Measurements from ENCODE around the gene CLCN2.
A peak's percentile ranks its signal among the peaks of the same experiment; 100 is the strongest.

Gene CLCN2

GRCh38 chr3:184325715-184326369 lies 35.6 kb downstream of the CLCN2 start:
- DNase-seq (ENCODE audit: low spot score) (no peak), FAIRE-seq (no peak)

DNA sequence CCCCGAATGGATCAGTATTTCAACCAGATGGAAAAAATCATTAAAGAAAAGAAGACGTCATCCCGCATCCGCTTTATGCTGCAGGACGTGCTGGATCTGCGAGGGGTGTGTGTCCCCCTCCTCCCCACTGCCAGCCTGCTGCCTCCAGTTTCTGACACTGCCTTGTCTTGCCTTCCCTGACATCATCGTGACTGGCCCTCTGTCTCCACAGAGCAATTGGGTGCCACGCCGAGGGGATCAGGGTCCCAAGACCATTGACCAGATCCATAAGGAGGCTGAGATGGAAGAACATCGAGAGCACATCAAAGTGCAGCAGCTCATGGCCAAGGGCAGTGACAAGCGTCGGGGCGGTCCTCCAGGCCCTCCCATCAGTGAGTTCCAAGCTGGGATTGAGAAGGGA lies 36.1 kb downstream of the CLCN2 start:
- DNase-seq (ENCODE audit: low spot score) (no peak), FAIRE-seq (no peak)

DNA sequence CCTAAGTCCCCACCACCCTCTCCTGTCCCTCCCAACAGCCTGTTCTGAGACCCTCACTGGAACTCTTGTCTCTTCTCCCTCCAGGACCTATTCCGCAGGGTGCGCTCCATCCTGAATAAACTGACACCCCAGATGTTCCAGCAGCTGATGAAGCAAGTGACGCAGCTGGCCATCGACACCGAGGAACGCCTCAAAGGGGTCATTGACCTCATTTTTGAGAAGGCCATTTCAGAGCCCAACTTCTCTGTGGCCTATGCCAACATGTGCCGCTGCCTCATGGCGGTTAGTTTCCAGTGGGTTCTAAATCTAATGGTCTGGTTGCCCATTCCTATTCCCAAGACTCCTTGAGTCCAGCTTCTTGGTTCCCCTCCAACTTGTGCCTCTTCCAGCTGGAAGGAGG lies 37.7 kb downstream of the CLCN2 start:
- no peak for DNase-seq (ENCODE audit: low spot score)
- no peak for FAIRE-seq

GRCh38 chr3:184322731-184323487 lies 38.5 kb downstream of the CLCN2 start:
- FAIRE-seq (no peak), DNase-seq (ENCODE audit: low spot score) (no peak)

- DNase-seq (ENCODE audit: low spot score): no peak
Observed at GRCh38 chr3:184321666-184322065, 39.7 kb downstream of the CLCN2 start.

DNA sequence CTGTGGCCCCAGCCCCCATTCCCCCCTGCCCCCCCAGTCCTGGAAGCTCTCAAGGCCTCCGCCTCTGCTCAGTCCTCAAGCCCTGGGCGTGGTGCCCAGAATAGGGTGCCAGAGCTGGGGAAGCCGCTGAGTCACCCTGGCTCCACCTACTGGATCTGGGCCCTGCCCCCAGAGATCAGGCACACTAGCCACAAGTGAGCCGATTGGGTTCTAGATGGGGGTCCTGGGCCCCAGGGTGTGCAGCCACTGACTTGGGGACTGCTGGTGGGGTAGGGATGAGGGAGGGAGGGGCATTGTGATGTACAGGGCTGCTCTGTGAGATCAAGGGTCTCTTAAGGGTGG lies 41.3 kb downstream of the CLCN2 start:
- DNase-seq (ENCODE audit: low spot score) (peak; percentile 98), FAIRE-seq (peak; percentile 59)

More at GRCh38 chr3:184321666-184322065, 39.7 kb downstream of the CLCN2 start:
- no peak for FAIRE-seq

DNA sequence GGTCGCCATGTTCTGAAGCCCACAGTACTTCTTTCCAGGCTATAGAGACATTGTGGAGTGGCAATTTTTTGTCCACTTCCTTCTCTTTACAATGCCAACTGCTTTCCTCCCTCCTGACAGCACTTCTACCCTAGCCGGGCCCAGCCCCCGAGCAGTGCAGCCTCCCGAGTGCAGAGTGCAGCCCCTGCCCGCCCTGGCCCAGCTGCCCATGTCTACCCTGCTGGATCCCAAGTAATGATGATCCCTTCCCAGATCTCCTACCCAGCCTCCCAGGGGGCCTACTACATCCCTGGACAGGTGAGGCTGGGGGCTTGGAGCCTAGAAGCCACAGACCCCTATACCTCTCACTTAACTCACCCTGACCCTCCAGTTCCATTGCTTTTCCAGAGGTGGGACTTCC lies 44.2 kb downstream of the CLCN2 start:
- DNase-seq (ENCODE audit: low spot score): no peak
- FAIRE-seq: no peak

DNA sequence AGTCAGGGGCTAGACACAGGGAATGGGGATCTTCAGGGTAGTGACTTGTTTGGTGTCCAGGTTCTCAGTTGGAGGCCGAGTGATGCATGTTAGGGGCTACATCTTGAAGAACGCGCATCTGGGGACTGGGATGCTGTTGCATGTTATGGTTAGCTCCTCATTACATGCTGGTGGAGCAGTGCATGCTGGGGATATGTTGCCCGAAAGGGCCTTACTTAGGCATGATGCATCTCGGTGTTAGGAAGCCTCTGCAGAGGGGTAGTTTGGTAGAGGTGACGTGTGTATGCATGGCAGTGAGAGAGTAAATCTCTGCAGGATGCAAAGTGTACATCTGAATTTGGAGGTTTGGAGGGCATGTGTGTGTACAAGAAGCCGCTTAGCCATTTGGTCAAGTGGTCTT lies 44.6 kb downstream of the CLCN2 start:
- FAIRE-seq (no peak), DNase-seq (ENCODE audit: low spot score) (no peak)

DNA sequence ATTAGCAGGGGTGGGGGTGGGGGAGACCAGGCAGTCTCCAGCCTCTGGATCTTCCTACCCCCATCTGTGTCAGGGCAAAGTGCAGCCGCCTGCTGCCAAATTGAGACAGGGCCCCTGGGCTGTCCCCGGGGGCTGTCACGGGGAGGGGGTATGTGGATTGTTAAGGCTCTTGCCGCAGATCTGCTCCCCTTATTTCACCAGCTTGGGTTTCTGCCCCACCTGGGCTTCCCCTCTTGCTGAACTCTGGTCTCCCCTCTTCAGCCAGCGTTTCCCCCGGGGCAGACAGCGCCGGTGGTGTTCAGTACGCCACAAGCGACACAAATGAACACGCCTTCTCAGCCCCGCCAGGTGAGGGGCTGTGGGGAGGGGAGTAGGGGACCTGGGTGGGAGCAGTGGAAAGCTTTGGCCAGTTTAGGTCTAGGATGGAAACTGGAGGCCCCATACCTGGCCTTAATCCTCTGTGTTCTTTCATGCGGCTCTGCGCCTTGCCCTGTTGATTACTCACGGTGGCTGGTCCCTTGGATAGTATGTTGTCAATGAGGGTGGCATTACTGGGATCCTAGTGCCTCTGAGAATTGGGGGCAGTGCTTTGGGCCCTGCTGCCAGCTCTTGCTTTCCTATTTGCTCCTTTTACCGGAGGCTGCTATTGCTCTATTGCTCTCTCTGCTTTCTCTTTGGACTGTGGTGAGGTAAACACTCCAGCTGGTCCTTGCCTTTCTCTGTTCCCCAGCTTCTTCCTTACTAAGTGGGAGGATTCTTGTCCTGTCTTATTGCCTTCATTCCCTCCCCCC lies 45.3 kb downstream of the CLCN2 start:
- no peak for DNase-seq (ENCODE audit: low spot score)
- FAIRE-seq: no peak

GRCh38 chr3:184315543-184315867 lies 45.9 kb downstream of the CLCN2 start:
- DNase-seq (ENCODE audit: low spot score) (no peak), FAIRE-seq (no peak)

DNA sequence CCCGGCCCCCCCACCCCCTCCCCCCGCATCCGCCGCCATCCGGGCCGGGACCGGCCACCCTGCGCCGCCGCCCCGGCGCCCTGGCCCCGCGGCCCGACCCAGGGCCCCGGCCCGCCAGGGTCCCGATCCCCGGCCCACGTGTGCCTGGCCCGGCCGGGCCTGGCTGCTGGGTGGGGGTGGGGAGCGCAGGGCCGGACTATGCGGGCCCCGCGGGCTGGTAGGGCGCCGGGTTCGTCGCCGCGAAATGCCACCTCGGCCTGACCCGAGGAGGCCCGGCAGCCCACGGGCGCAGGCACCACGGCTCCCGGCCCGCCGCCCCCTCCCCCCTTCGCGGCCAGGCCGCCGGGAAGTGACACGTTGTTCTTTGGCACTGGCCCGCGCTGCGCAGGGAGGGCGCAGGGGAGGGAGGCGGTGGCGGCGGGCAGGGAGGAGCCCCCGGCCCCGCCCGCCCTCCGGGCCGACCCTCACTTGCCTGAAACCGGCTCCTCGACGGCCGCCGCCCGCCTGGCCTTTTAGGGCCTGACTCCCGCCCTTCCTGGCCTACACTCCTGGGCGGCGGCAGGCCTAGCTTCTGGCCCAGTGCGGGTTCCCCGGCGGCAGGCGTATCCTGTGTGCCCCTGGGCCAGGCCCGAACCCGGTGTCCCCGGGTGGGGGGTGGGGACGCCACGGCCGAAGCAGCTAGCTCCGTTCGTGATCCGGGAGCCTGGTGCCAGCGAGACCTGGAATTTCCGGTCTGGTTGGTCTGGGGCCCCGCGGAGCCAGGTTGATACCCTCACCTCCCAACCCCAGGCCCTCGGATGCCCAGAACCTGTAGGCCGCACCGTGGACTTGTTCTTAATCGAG lies 46.5 kb downstream of the CLCN2 start:
- DNase-seq (ENCODE audit: low spot score): peak; percentile 72
- peak; percentile 53 for FAIRE-seq

DNA sequence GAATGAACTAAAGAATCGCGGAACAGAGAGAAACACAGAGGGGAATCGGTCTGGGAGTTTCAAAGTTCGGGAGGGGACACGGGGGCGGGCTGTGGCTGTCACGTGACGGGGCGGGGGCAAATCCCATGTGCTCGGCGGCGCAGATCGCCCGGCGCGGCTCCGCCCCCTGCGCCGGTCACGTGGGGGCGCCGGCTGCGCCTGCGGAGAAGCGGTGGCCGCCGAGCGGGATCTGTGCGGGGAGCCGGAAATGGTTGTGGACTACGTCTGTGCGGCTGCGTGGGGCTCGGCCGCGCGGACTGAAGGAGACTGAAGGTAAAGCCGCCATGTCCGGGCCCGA lies 47.1 kb downstream of the CLCN2 start, which contains the start of gene EIF4G1:
TSS of gene EIF4G1 (plus strand) at position 244 of the 337 bp plus-strand sequence. CDS start 1,191 bp downstream, outside the sequence.
- peak; percentile 74 for FAIRE-seq
- peak; percentile 98 for DNase-seq (ENCODE audit: low spot score)

DNA sequence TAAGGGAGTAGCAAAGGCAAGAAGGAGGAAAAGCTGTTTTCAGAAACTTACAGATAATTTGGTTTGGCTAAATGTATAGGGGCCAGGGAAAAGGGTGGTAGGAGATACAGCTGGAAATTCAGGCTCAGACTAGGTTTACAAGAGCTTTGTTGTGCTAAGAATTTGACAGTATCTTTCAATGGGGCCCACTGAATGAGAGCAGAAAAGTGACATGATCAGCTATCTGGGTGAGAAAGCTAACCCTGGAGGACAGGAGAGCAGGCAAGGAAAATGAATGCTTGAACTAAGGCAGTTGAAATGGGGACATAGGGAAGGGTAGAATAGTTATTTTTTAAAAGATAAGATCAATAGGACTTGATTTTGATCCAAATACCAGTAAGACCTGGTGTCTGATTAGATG lies 49.8 kb downstream of the CLCN2 start:
- DNase-seq (ENCODE audit: low spot score) (no peak), FAIRE-seq (no peak)

DNA sequence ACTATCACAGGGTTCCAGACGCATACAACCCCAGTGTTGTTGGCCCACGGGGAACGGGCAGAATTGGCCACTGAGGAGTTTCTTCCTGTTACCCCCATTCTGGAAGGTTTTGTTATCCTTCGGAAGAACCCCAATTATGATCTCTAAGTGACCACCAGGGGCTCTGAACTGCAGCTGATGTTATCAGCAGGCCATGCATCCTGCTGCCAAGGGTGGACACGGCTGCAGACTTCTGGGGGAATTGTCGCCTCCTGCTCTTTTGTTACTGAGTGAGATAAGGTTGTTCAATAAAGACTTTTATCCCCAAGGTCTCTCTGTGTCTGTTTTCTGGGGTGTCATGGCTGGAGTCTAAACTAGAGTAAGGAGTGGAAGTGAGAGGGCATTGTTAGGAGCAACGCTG lies 52.7 kb downstream of the CLCN2 start:
- DNase-seq (ENCODE audit: low spot score): no peak
- FAIRE-seq: no peak

GRCh38 chr3:184307915-184308314 lies 53.5 kb downstream of the CLCN2 start:
- no peak for FAIRE-seq
- DNase-seq (ENCODE audit: low spot score): no peak

DNA sequence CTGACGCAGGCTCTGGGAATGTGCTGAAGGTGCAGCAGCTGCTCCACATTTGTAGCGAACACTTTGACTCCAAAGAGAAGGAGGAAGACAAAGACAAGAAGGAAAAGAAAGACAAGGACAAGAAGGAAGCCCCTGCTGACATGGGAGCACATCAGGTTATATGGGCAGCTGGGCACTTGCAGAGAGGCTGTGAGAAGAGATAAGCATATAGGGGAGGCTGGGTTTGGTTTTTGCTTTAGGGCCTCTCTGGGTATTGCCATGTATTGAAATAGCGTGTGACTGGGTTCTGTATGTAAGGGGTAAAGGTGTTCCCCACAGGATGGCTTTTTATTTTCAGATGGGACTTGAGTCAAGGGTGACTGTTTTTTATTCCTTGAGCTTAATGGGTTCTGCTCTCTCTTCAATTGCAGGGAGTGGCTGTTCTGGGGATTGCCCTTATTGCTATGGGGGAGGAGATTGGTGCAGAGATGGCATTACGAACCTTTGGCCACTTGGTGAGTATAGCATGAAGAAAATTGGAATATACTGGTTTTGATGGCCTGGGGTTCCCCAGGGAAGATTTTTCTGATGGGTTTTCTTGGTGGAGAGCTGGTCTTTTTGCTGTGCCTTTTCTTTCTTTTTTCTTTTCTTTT lies 54.9 kb downstream of the CLCN2 start:
- DNase-seq (ENCODE audit: low spot score) (no peak), FAIRE-seq (no peak)

GRCh38 chr3:184305577-184305976 lies 55.8 kb downstream of the CLCN2 start:
- FAIRE-seq (no peak), DNase-seq (ENCODE audit: low spot score) (no peak)

GRCh38 chr3:184300378-184300720 lies 61.1 kb downstream of the CLCN2 start:
- DNase-seq (ENCODE audit: low spot score): no peak

DNA sequence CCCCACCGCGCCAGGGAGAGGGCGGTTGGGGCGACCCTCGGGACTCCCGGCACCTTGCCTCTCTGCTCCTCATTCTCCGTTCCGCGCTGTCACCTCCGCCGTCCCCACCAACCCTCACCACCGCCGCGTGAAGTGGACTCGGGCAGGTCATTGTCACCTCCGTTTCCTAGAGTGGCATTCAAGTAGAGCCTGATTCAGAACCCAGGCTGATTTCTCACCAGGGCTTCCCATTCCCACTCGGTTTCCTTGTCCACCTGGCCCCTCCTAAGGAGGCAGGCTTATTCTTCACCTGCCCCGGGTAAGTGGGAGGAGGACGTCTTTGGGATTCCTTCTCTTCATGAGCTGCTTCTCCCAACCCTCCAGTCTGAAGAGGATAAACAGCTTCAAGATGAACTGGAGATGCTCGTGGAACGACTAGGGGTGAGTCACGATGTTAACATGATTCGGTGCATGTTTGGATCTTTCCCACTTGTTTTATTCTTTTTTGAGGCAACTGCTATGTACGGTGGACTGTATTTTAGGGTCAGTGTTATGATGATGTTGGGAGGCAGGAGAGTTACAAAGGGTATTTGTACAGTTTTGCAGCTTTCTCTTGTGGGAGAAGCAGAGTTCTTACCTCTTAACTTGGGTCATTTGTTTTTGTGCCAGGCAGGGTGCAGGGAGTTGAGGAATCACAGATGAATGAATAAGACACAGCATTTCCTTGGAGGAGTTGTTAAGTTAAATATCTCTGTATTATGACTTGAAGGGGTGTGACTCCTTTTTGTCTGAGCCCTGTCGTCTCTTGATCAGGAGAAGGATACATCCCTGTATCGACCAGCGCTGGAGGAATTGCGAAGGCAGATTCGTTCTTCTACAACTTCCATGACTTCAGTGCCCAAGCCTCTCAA lies 61.7 kb downstream of the CLCN2 start:
- no peak for FAIRE-seq
- no peak for DNase-seq (ENCODE audit: low spot score)

More at GRCh38 chr3:184300378-184300720, 61.1 kb downstream of the CLCN2 start:
- no peak for FAIRE-seq
